PFSK-1 (cell line): Measurements from ENCODE around the gene OXCT2.

Experiments
- FOXP2 ChIP-seq: optimal IDR thresholded peaks from 2 replicates; pipeline ENCODE3; 2011; ENCODE audit warnings: borderline replicate concordance, control low read depth, inconsistent platforms; ENCODE audit not compliant: insufficient read depth; ENCODE audit errors: extremely low read length, extremely low read depth
- POLR2AphosphoS5 ChIP-seq: IDR thresholded peaks from 2 replicates; pipeline ENCODE4 v1.6.1; 2012; ENCODE audit warnings: low read depth, mild to moderate bottlenecking, control low read depth, low read length, moderate library complexity
- SIN3A ChIP-seq: IDR thresholded peaks from 2 replicates; pipeline ENCODE4 v1.6.1; 2012; ENCODE audit warnings: mild to moderate bottlenecking, low read length, moderate library complexity, borderline replicate concordance; ENCODE audit not compliant: insufficient read depth
- TAF1 ChIP-seq: IDR thresholded peaks from 2 replicates; pipeline ENCODE4 v1.6.1; 2012; ENCODE audit warnings: low read length, control low read depth, borderline replicate concordance; ENCODE audit not compliant: insufficient read depth
- TF ChIP-seq, protein P1 (sequence below), 2 experiments: IDR thresholded peaks; 2 replicates each; pipeline versions ENCODE4 v1.6.1 to v1.8.0; 2011 to 2012; ENCODE audit warnings: low read depth in 2 of 2, low read length in 2 of 2, control low read depth in 1 of 2, inconsistent platforms in 1 of 2, mild to moderate bottlenecking in 1 of 2, moderate library complexity in 1 of 2; ENCODE audit not compliant: insufficient read depth in 1 of 2

OXCT2 gene

DNA sequence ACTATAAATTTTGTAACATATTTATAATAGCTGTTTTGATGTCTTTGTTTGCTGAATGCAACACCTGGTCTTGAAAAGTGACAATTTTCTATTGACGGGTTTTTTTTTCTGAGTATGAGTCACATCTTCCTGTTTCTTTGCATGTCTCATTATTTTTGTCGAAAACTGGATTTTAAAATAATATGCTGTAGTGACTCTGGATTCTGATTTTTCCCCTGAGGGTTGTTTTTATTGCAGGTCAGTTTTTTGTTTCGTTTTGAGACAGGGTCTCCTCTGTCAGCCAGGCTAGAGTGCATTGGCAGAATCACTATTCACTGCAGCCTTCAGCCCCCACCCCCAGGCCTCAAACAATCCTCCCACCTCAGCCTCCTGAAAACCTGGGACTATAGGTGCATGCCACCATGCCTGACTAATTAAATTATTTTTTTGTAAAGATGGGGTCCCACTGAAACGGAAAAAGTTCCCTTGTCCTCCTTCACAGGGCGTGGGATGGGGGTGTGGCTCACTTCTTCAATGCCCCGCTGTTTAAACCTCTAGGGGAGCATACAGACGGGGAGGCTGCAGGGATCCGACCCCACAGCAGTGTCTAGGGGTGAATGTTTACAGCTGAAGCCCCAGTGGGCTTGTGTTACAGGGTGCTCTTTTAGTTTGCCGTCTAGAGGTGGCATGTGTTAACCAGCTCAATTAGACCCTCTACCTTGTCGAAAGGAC lies 43.8 kb downstream of the OXCT2 start:
- no peak for TF ChIP-seq POLR2AphosphoS5
- no peak for TF ChIP-seq FOXP2
- no peak for TF ChIP-seq TAF1
- TF ChIP-seq SIN3A = no peak
- TF ChIP-seq, protein P1, sequence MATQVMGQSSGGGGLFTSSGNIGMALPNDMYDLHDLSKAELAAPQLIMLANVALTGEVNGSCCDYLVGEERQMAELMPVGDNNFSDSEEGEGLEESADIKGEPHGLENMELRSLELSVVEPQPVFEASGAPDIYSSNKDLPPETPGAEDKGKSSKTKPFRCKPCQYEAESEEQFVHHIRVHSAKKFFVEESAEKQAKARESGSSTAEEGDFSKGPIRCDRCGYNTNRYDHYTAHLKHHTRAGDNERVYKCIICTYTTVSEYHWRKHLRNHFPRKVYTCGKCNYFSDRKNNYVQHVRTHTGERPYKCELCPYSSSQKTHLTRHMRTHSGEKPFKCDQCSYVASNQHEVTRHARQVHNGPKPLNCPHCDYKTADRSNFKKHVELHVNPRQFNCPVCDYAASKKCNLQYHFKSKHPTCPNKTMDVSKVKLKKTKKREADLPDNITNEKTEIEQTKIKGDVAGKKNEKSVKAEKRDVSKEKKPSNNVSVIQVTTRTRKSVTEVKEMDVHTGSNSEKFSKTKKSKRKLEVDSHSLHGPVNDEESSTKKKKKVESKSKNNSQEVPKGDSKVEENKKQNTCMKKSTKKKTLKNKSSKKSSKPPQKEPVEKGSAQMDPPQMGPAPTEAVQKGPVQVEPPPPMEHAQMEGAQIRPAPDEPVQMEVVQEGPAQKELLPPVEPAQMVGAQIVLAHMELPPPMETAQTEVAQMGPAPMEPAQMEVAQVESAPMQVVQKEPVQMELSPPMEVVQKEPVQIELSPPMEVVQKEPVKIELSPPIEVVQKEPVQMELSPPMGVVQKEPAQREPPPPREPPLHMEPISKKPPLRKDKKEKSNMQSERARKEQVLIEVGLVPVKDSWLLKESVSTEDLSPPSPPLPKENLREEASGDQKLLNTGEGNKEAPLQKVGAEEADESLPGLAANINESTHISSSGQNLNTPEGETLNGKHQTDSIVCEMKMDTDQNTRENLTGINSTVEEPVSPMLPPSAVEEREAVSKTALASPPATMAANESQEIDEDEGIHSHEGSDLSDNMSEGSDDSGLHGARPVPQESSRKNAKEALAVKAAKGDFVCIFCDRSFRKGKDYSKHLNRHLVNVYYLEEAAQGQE (IDR thresholded peaks at IDR 0.05; ENCODE audit: insufficient read depth in 1 of 2, low read depth in 2 of 2, low read length in 2 of 2) = no peak

DNA sequence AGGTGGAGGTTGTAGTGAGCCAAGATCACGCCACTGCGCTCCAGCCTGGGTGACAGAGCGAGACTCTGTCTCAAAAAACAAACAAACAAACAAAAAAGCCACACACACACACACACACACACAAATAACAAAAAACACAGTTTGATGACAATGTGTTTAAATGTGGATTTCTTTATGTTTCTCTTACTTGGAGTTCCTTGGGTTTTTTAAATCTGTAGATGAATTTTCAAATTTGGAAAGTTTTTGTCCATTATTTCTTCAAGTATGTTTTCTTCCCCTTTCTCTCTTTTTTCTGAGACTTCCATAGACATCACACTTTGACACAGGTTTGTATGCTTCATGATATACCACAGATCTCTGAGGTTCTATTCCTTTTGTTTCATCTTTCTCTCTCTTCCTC lies 44.5 kb downstream of the OXCT2 start:
- TF ChIP-seq FOXP2 (no peak), TAF1 (no peak), SIN3A (no peak), POLR2AphosphoS5 (no peak)
- TF ChIP-seq, protein P1 (IDR thresholded peaks at IDR 0.05; ENCODE audit: insufficient read depth in 1 of 2, low read depth in 2 of 2, low read length in 2 of 2) = no peak

DNA sequence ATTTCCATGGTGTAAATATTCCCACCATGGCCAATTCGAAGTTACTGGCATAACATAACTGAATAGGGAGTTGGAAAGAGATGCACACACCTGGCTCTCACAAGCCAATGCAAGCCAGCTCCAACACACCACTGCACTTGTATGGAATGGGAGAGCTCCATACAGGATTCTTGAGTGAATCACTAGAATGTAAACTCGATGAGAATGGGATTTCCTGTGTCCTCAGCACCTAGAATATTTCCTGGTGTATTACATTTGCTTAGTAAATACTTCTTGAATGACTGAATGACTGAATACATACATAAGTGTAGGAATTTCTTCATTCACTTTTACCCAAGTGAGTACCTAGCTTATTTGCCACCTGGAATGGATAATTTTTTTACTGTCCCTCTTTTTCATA lies 48.7 kb downstream of the OXCT2 start:
- TF ChIP-seq SIN3A (no peak), FOXP2 (no peak), TAF1 (no peak), POLR2AphosphoS5 (no peak)
- TF ChIP-seq, protein P1 (IDR thresholded peaks at IDR 0.05; ENCODE audit: insufficient read depth in 1 of 2, low read depth in 2 of 2, low read length in 2 of 2) = no peak

DNA sequence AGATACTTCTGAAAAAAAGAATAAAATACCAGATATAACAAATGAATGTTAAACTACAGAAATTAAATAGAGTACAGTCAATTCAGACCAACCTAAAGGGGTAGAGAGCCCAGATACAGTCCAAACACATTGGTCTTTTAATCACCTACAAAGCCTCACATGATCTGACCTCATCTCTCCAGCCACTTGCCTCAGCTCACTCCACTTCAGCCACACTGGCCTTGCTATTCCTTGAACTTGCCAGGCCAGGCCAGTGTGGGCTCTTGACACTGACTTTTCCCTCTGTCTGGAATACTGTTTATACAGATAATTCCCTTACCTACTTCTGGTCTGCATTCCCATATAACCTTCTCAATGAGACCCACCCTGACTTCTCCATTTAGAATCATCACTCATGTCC lies 49.5 kb downstream of the OXCT2 start:
- TF ChIP-seq POLR2AphosphoS5 (no peak), TAF1 (no peak), FOXP2 (no peak)
- TF ChIP-seq, protein P1 (IDR thresholded peaks at IDR 0.05; ENCODE audit: insufficient read depth in 1 of 2, low read depth in 2 of 2, low read length in 2 of 2) = no peak

DNA sequence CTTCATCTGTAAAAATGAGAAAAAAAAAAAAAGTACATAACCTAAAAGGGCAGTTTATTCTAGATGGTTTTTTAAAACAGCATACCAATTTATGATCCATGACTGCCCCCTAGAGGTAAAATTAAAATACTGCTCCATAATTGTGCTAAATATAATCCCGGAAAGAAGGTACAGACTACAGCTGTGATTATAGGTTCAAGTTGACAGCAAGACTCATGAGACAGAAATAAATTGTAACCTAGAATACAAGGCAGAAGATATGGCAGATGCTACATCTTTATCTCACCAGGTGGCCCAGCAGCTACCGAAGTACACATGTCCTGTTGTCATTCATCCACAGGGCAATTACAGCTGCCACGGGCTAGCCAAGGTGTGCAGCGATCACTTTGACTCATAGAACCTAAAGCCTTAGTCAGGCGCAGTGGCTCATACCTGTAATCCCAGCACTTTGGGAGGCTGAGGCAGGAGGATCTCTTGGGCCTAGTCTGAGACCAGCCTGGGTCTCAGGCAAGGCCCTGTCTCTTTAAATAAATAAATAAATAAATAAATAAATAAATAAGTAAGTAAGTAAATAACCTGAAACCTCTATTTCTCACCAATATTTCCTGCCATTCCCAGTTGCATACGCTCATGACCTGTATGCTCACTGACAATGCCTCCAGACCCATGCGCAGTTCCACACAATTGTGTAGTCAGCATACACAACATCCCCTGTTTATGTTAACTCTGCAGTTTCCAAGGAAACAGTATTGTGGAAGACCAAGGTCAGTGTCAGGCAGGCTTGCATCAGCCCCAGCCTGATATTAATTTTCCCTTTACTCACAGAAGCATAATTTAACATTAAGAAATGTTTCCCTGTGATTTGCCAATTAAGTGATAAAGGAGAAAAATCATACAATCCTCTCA lies 50.8 kb downstream of the OXCT2 start:
- TF ChIP-seq TAF1 = no peak
- no peak for TF ChIP-seq FOXP2
- TF ChIP-seq, protein P1 (IDR thresholded peaks at IDR 0.05; ENCODE audit: insufficient read depth in 1 of 2, low read depth in 2 of 2, low read length in 2 of 2) = no peak
- no peak for TF ChIP-seq POLR2AphosphoS5
- no peak for TF ChIP-seq SIN3A
